Ectodermal cell (in vitro differentiated cells): ENCODE data around the gene NPC1.

Experiments
- H3K27ac ChIP-seq: 2 replicates; pipeline ENCODE4 v1.7.0; 2013; ENCODE audit warnings: mild to moderate bottlenecking, low read depth, low read length; ENCODE audit not compliant: insufficient read depth, poor library complexity, severe bottlenecking
- H3K27me3 ChIP-seq: 2 replicates; pipeline ENCODE4 v1.7.0; 2013; ENCODE audit warnings: mild to moderate bottlenecking, low read length; ENCODE audit not compliant: insufficient read depth, control insufficient read depth, poor library complexity, severe bottlenecking
- H3K36me3 ChIP-seq: one replicate; pipeline ENCODE4 v1.7.0; 2013; ENCODE audit warnings: low read length; ENCODE audit not compliant: control insufficient read depth, insufficient read depth
- H3K4me1 ChIP-seq: one replicate; pipeline ENCODE4 v1.7.0; 2013; ENCODE audit warnings: low read length; ENCODE audit not compliant: control insufficient read depth, insufficient read depth
- H3K4me3 ChIP-seq: 2 replicates; pipeline ENCODE4 v1.7.0; 2013; ENCODE audit warnings: low read depth, low read length, control low read depth; ENCODE audit not compliant: insufficient read depth
- H3K9me3 ChIP-seq: 2 replicates; pipeline ENCODE4 v1.7.0; 2013; ENCODE audit warnings: mild to moderate bottlenecking, low read length, moderate library complexity; ENCODE audit not compliant: control insufficient read depth
- WGBS, 2 experiments: methylation state at CpG; one replicate each; pipeline ENCODE4 v1.1.7; 2013; ENCODE audit warnings: missing lambda C conversion rate in 2 of 2; 5-methylcytosine and 5-hydroxymethylcytosine counted together

NPC1 gene

GRCh38 chr18:23550898-23551297, 35.4 kb downstream of the NPC1 start:
- no peaks in the 10 kb centered on the region for H3K27me3 ChIP-seq
- no peaks in the 10 kb centered on the region for H3K4me1 ChIP-seq
- no peaks in the 10 kb centered on the region for H3K9me3 ChIP-seq
- no peak overlapping the region for H3K27ac ChIP-seq
- H3K4me3 ChIP-seq = no peak overlapping the region
- peaks cover 48% of the 10 kb centered on the region for H3K36me3 ChIP-seq

- 95 to 97% methylated on average over 3 of the region's 3 CpGs for WGBS, 2 experiments
- Histone ChIP-seq H3K9me3 (no peaks in the 10 kb centered on the region), H3K27me3 (no peaks in the 10 kb centered on the region), H3K36me3 (peaks cover 41% of the 10 kb centered on the region), H3K4me3 (no peak overlapping the region), H3K4me1 (no peaks in the 10 kb centered on the region), H3K27ac (no peak overlapping the region)
These were observed 37.6 kb downstream of the NPC1 start for GRCh38 chr18:23548719-23549118.

- H3K27ac ChIP-seq = no peak overlapping the region
- H3K4me1 ChIP-seq = no peaks in the 10 kb centered on the region
- peaks cover 41% of the 10 kb centered on the region for H3K36me3 ChIP-seq
- H3K9me3 ChIP-seq = no peaks in the 10 kb centered on the region
- no peaks in the 10 kb centered on the region for H3K27me3 ChIP-seq
- 89 to 92% methylated on average over 2 of the region's 2 CpGs for WGBS, 2 experiments
- no peak overlapping the region for H3K4me3 ChIP-seq
These were observed 38.0 kb downstream of the NPC1 start for GRCh38 chr18:23548275-23548674.

GRCh38 chr18:23547846-23548245, 38.5 kb downstream of the NPC1 start:
- no peaks in the 10 kb centered on the region for H3K4me1 ChIP-seq
- 96% methylated on average over 3 of the region's 3 CpGs for WGBS, 2 experiments
- peaks cover 43% of the 10 kb centered on the region for H3K36me3 ChIP-seq
- H3K27me3 ChIP-seq = no peaks in the 10 kb centered on the region
- no peak overlapping the region for H3K4me3 ChIP-seq
- no peaks in the 10 kb centered on the region for H3K9me3 ChIP-seq
- H3K27ac ChIP-seq = no peak overlapping the region

GRCh38 chr18:23547306-23547705, 39.0 kb downstream of the NPC1 start:
- Histone ChIP-seq H3K27ac (no peak overlapping the region), H3K36me3 (peaks cover 40% of the 10 kb centered on the region), H3K27me3 (no peaks in the 10 kb centered on the region), H3K9me3 (no peaks in the 10 kb centered on the region), H3K4me3 (no peak overlapping the region), H3K4me1 (no peaks in the 10 kb centered on the region)
- WGBS, 2 experiments = 90 to 94% methylated on average over 3 of the region's 3 CpGs

GRCh38 chr18:23545247-23545789, 41.0 kb downstream of the NPC1 start:
- Histone ChIP-seq H3K4me3 (no peak overlapping the region), H3K9me3 (no peaks in the 10 kb centered on the region), H3K36me3 (peaks cover 32% of the 10 kb centered on the region), H3K27me3 (no peaks in the 10 kb centered on the region), H3K27ac (no peak overlapping the region), H3K4me1 (no peaks in the 10 kb centered on the region)
- WGBS, 2 experiments = 94 to 95% methylated on average over 13 of the region's 13 CpGs

- Histone ChIP-seq H3K9me3 (no peaks in the 10 kb centered on the region), H3K4me3 (no peak overlapping the region), H3K4me1 (no peaks in the 10 kb centered on the region), H3K36me3 (peaks cover 46% of the 10 kb centered on the region), H3K27ac (no peak overlapping the region), H3K27me3 (no peaks in the 10 kb centered on the region)
- WGBS, 2 experiments = 91 to 93% methylated on average over 2 of the region's 2 CpGs
These were observed 43.8 kb downstream of the NPC1 start for GRCh38 chr18:23542461-23542860.

GRCh38 chr18:23541349-23542093, 44.8 kb downstream of the NPC1 start:
- Histone ChIP-seq H3K36me3 (peaks cover 38% of the 10 kb centered on the region), H3K4me3 (no peak overlapping the region), H3K9me3 (no peaks in the 10 kb centered on the region), H3K27ac (no peak overlapping the region), H3K27me3 (no peaks in the 10 kb centered on the region), H3K4me1 (no peaks in the 10 kb centered on the region)
- 96% methylated on average over 8 to 9 of the region's 9 CpGs for WGBS, 2 experiments

GRCh38 chr18:23540867-23541266, 45.4 kb downstream of the NPC1 start:
- Histone ChIP-seq H3K27me3 (no peaks in the 10 kb centered on the region), H3K4me3 (no peak overlapping the region), H3K36me3 (peaks cover 36% of the 10 kb centered on the region), H3K4me1 (no peaks in the 10 kb centered on the region), H3K9me3 (no peaks in the 10 kb centered on the region), H3K27ac (no peak overlapping the region)
- WGBS, 2 experiments = 94 to 97% methylated on average over 5 of the region's 5 CpGs

GRCh38 chr18:23539911-23540525, 46.3 kb downstream of the NPC1 start:
- peaks cover 44% of the 10 kb centered on the region for H3K36me3 ChIP-seq

More at GRCh38 chr18:23539911-23540525, 46.3 kb downstream of the NPC1 start:
- Histone ChIP-seq H3K27ac (no peak overlapping the region), H3K4me3 (no peak overlapping the region), H3K4me1 (no peaks in the 10 kb centered on the region), H3K9me3 (no peaks in the 10 kb centered on the region), H3K27me3 (no peaks in the 10 kb centered on the region)
- WGBS, 2 experiments = 93% methylated on average over 9 of the region's 9 CpGs
